Astrocyte (in vitro differentiated cells and primary cell): Measurements from ENCODE around the gene SSU72.

Source experiments
- CTCF ChIP-seq: IDR thresholded peaks from 2 replicates; pipeline ENCODE4 v1.5.1; 2011; ENCODE audit warnings: low read depth, mild to moderate bottlenecking, inconsistent platforms, low read length, moderate library complexity; ENCODE audit not compliant: insufficient read depth
- EZH2 ChIP-seq: IDR thresholded peaks from 2 replicates; pipeline ENCODE4 v1.6.1; 2012; ENCODE audit warnings: mild to moderate bottlenecking, low read length, inconsistent platforms; ENCODE audit not compliant: insufficient read depth

- TF ChIP-seq EZH2 = no peak
- TF ChIP-seq CTCF = no peak
These were observed 46.1 kb downstream of the SSU72 start for GRCh38 chr1:1528301-1529267.
